DOHH2 (cell line): Measurements from ENCODE around the gene EXOSC2.

Source experiments
- H3F3A ChIP-seq: fragments of 200-600 bp; sonication (generic), shearing (Covaris generic); 2 replicates; pipeline ENCODE4 v1.6.0; 2016; ENCODE audit warnings: antibody characterized with exemption, mild to moderate bottlenecking; ENCODE audit not compliant: control insufficient read depth, insufficient read depth
- H3K27ac ChIP-seq: fragments of 200-600 bp; sonication (generic); 2 replicates; pipeline ENCODE4 v1.5.1; 2014; ENCODE audit warnings: low read depth, mild to moderate bottlenecking, low read length, moderate library complexity
- H3K27me3 ChIP-seq: fragments of 200-600 bp; sonication (generic); 2 replicates; pipeline ENCODE4 v1.6.1; 2014; ENCODE audit warnings: mild to moderate bottlenecking, low read length, mixed read lengths; ENCODE audit not compliant: control insufficient read depth
- H3K36me3 ChIP-seq: fragments of 200-600 bp; sonication (generic); 2 replicates; pipeline ENCODE4 v1.6.1; 2014; ENCODE audit warnings: mild to moderate bottlenecking, low read length, moderate library complexity, mixed read lengths; ENCODE audit not compliant: control insufficient read depth
- H3K4me1 ChIP-seq: fragments of 200-600 bp; sonication (generic); 2 replicates; pipeline ENCODE4 v1.6.1; 2014; ENCODE audit warnings: mild to moderate bottlenecking, low read length, mixed read lengths; ENCODE audit not compliant: control insufficient read depth
- H3K4me2 ChIP-seq: fragments of 200-600 bp; sonication (generic); 2 replicates; pipeline ENCODE4 v1.6.0; 2014; ENCODE audit warnings: mild to moderate bottlenecking, low read length, moderate library complexity
- H3K4me3 ChIP-seq: fragments of 200-600 bp; sonication (generic); 2 replicates; pipeline ENCODE4 v1.5.1; 2014; ENCODE audit warnings: mild to moderate bottlenecking, low read length, mixed read lengths
- H3K79me2 ChIP-seq: fragments of 200-600 bp; sonication (generic); 2 replicates; pipeline ENCODE4 v1.6.1; 2014; ENCODE audit warnings: mild to moderate bottlenecking, low read length, mixed read lengths; ENCODE audit not compliant: control insufficient read depth
- H3K9me2 ChIP-seq: fragments of 200-600 bp; sonication (generic); replicated peaks from 2 replicates; pipeline ENCODE4 v1.6.1; 2014; ENCODE audit warnings: mild to moderate bottlenecking, low read length, mixed read lengths; ENCODE audit not compliant: control insufficient read depth
- H3K9me3 ChIP-seq: fragments of 200-600 bp; sonication (generic); 2 replicates; pipeline ENCODE4 v1.6.1; 2014; ENCODE audit warnings: antibody characterized with exemption, low read length, mixed read lengths; ENCODE audit not compliant: control insufficient read depth, insufficient read depth
- H4K20me1 ChIP-seq: fragments of 200-600 bp; sonication (generic); 2 replicates; pipeline ENCODE4 v1.6.0; 2014; ENCODE audit warnings: low read depth, mild to moderate bottlenecking, antibody characterized with exemption, low read length, moderate library complexity; ENCODE audit not compliant: control insufficient read depth, insufficient read depth
- CTCF ChIP-seq: fragments of 200-600 bp; sonication (generic); IDR thresholded peaks from one replicate; pipeline ENCODE4 v1.5.1; 2014; ENCODE audit warnings: antibody characterized with exemption, mild to moderate bottlenecking, low read depth, low read length; ENCODE audit not compliant: poor library complexity, severe bottlenecking
- EZH2phosphoT487 ChIP-seq: fragments of 200-600 bp; sonication (generic); IDR thresholded peaks from 2 replicates; pipeline ENCODE4 v1.6.1; 2017; ENCODE audit warnings: borderline replicate concordance, mild to moderate bottlenecking, antibody characterized with exemption, low read length, moderate library complexity, mixed read lengths

Gene EXOSC2

GRCh38 chr9:130741831-130742449 is 48.4 kb downstream of the EXOSC2 start:
- H4K20me1 ChIP-seq = no peaks in the 10 kb centered on the region
- H3K9me2 ChIP-seq = no peaks in the 10 kb centered on the region
- H3K27ac ChIP-seq = no peak overlapping the region
- no peak overlapping the region for H3K4me2 ChIP-seq
- no peaks in the 10 kb centered on the region for H3K27me3 ChIP-seq
- H3K36me3 ChIP-seq = no peaks in the 10 kb centered on the region
- no peaks in the 10 kb centered on the region for H3F3A ChIP-seq
- TF ChIP-seq EZH2phosphoT487 = no peak
- no peak overlapping the region for H3K4me3 ChIP-seq
- H3K9me3 ChIP-seq = no peaks in the 10 kb centered on the region
- peaks cover 17% of the 10 kb centered on the region for H3K79me2 ChIP-seq
- H3K4me1 ChIP-seq = no peaks in the 10 kb centered on the region

- peaks cover 14% of the 10 kb centered on the region for H3K79me2 ChIP-seq
- no peak overlapping the region for H3K4me3 ChIP-seq
- H3K4me1 ChIP-seq = no peaks in the 10 kb centered on the region
- no peak for TF ChIP-seq EZH2phosphoT487
- no peak for TF ChIP-seq CTCF
- no peaks in the 10 kb centered on the region for H3K9me3 ChIP-seq
- no peak overlapping the region for H3K27ac ChIP-seq
- H3K36me3 ChIP-seq = no peaks in the 10 kb centered on the region
- H3F3A ChIP-seq = no peaks in the 10 kb centered on the region
- no peaks in the 10 kb centered on the region for H4K20me1 ChIP-seq
- H3K27me3 ChIP-seq = no peaks in the 10 kb centered on the region
- no peaks in the 10 kb centered on the region for H3K9me2 ChIP-seq
- no peak overlapping the region for H3K4me2 ChIP-seq
Measured at GRCh38 chr9:130743656-130744055, 50.1 kb downstream of the EXOSC2 start.

- no peak overlapping the region for H3K27ac ChIP-seq
- H4K20me1 ChIP-seq = no peaks in the 10 kb centered on the region
- no peak overlapping the region for H3K4me3 ChIP-seq
- H3K79me2 ChIP-seq = peaks cover 13% of the 10 kb centered on the region
- H3K9me2 ChIP-seq = no peaks in the 10 kb centered on the region
- no peaks in the 10 kb centered on the region for H3F3A ChIP-seq
- TF ChIP-seq EZH2phosphoT487 = no peak
- TF ChIP-seq CTCF = no peak
- no peak overlapping the region for H3K4me2 ChIP-seq
- no peaks in the 10 kb centered on the region for H3K36me3 ChIP-seq
- H3K4me1 ChIP-seq = no peaks in the 10 kb centered on the region
- H3K9me3 ChIP-seq = no peaks in the 10 kb centered on the region
- no peaks in the 10 kb centered on the region for H3K27me3 ChIP-seq
Measured at GRCh38 chr9:130745210-130745800, 51.7 kb downstream of the EXOSC2 start.

GRCh38 chr9:130745829-130746228 is 52.2 kb downstream of the EXOSC2 start:
- no peaks in the 10 kb centered on the region for H3K9me2 ChIP-seq
- H3K27me3 ChIP-seq = no peaks in the 10 kb centered on the region
- H3K4me2 ChIP-seq = no peak overlapping the region
- H3K27ac ChIP-seq = no peak overlapping the region
- no peaks in the 10 kb centered on the region for H3K36me3 ChIP-seq
- no peaks in the 10 kb centered on the region for H3F3A ChIP-seq
- peaks cover 13% of the 10 kb centered on the region for H3K79me2 ChIP-seq
- TF ChIP-seq CTCF (no peak), EZH2phosphoT487 (no peak)
- H3K4me3 ChIP-seq = no peak overlapping the region
- H3K9me3 ChIP-seq = no peaks in the 10 kb centered on the region
- no peaks in the 10 kb centered on the region for H3K4me1 ChIP-seq
- no peaks in the 10 kb centered on the region for H4K20me1 ChIP-seq
